HG03025 (cell line): ENCODE data around the gene GNRH2.
"Not testable (repeated sequence)": the region's sequence is repeated elsewhere in the genome, so short reads cannot be mapped to it uniquely, and the experiment has no call there.

ENCODE experiments used
- ATAC-seq: cut with Tn5 transposase; IDR thresholded peaks from one replicate; pipeline ENCODE4 v1.9.1; 2021; ENCODE audit warnings: mild to moderate bottlenecking, moderate library complexity; ENCODE audit not compliant: unreplicated experiment, low FRiP score

GNRH2 gene, protein sequence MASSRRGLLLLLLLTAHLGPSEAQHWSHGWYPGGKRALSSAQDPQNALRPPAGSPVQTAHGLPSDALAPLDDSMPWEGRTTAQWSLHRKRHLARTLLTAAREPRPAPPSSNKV

GRCh38 chr20:3043322-3043721 is at the start of gene GNRH2:
TSS of gene GNRH2 (plus strand) at chr20:3043622. CDS start at chr20:3044415, 793 bp downstream.
- ATAC-seq: no peak

DNA sequence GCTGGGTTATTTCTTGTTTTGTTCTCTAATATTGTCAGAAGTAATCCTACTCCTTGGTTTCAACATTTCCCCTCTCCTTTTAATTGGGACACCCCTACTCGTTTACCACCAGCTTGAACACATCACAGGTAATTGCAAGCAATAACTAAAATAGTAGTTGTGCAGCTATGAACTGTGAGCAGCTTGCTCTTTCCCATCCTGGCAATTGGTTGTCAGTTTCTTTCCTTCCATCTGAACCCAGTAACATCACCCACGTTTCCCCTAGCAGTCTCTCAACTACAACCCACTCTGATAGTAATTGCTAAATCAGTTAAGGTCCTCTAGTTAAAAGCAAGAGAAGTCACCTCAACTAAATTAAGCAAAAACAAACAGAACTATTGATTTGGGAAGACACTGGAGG is 47.6 kb upstream of the GNRH2 start:
- no peak for ATAC-seq

GRCh38 chr20:2998728-2999127 is 44.7 kb upstream of the GNRH2 start:
- ATAC-seq: no peak

DNA sequence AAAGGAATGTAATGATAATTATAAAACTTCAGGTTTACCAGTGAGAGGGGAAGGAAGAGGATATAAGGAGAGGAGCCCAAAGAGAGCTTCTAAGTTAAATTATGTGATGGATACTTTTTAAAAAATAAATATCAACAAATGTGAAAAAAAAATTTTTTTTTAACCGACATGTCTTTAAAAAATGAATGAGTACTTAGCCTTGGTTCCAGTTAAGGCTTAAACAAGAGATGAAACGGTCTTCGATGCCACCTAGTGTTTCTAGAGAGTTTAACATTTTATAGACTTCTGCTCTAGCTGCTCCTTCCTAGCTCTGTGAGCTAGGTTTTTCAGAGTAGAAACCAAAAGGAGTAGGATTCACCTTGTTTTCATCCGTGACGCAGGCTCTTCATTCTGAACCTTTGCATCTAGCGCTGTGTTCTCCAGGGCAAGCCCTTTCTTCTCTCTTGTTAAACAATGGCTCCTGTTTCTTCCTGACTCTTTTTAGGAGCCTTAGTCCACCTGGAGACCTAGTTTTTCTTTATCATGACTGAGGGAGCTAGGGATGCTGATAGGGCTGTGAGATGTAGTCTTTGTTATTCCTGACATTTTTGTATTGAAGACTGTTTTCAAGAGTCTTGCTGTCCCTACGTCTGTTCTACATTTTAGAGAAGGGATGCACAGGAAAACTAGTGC is 42.4 kb upstream of the GNRH2 start:
- no peak for ATAC-seq

DNA sequence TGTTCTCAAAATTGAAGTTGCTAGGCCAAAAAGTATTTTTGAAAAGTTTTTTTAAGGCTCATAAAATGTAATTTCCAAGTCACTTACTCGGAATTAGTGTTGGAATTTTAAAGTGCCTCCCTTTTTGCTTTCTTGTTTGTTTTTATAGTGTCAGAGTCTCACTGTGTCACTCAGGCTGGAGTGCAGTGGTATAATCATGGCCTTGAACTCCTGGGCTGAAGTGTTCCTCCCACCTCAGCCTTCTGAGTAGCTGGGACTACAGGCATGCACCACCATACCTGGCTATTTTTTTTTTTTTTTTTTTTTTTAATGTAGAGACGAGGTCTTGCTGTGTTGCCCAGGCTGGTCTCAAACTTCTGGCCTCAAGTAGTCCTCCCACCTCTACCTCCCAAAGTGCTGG is 40.0 kb upstream of the GNRH2 start:
- no peak for ATAC-seq

GRCh38 chr20:3010985-3011723 is 32.3 kb upstream of the GNRH2 start:
- ATAC-seq: no peak

DNA sequence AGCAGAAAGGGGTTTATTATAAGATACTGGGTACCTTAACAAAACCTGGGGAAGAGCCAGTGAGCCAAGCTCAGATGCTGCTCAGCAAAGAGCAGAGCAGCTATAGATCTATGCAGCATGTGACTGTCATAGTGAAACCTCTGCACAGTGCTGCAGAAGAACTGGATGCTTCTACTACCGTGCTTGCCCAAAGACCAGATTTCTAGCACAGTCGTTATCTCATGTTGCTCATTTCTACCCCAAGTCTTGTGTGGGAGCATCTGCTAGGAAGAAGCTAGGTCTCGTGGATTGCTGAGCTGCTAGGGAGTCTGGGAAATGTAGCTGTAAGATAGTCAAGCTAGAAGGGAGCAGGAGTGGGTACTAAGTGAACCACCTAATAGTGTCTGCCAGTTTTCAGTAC is 31.7 kb upstream of the GNRH2 start:
- ATAC-seq: no peak

DNA sequence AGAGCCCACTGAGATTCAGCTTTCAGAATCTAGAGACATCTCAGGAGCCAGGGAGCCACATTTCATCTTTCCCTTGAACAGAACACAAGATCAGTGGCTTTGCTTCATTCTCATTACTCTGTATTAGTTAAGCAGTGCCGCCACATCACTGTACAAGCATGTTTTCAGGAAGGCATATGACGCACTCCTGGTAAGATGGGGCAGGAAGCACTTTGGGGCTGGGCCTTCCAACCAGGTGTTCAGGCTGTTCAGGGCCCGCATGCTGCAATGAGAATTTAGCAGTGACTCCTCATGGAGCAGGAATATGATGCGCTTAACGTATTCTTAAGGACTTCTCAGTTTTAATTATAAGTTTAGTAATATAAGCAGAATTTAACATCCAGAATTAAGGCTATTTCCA is 29.7 kb upstream of the GNRH2 start:
- ATAC-seq: no peak

GRCh38 chr20:3014179-3014578 is 29.2 kb upstream of the GNRH2 start:
- no peak for ATAC-seq

DNA sequence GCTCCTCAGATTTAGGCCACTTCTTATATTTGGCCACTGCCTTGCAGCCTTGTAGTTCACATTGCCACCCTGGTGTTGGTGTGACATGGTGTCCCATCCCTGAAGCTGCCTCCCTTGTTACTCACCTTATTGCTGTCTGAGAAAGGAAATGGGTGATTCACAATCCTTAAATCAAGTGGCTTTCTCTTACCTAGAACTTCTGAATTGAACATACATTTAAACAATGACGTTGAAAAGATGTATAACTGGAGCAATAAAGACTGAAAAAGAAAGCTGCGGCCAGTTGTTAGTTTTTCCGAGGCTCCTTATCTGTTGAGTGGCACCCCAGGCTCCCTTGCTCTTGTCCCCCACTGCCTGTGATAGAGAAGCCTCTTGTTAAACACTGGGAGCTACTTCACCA is 28.8 kb upstream of the GNRH2 start:
- no peak for ATAC-seq

DNA sequence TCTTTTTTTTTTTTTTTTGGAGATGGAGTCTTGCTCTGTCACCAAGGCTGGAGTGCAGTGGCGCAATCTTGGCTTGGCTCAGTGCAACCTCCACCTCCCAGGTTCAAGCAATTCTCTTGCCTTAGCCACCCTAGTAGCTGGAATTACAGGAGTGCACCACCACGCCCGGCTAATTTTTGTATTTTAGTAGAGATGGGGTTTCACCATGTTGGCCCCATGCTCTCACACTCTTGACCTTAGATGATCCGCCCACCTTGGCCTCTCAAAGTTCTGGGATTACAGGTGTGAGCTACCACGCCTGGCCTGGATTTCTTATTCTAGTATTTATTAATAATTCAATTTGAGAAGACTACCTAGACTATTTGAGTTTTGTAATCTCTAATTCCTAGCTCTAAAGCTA is 28.1 kb upstream of the GNRH2 start:
- ATAC-seq: not testable (repeated sequence)

DNA sequence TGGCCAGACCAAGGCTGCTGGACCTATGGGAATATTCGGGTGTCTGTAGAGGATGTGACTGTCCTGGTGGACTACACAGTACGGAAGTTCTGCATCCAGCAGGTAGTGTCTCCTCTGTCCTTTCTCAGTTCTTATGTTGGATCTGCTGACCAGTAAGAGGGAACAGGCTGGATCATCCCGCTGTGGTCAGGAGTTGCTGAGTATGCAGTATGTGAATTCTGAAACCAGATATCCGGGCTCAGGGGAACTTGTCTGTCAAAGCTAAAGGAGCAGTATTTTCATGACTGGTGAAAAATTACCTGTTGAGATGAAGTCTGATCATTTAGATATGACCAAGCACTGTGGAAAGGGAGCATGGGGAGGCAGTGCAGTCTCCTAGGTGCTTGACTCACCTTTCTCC is 22.1 kb upstream of the GNRH2 start:
- ATAC-seq: no peak

GRCh38 chr20:3021777-3022176 is 21.6 kb upstream of the GNRH2 start:
- no peak for ATAC-seq

- not testable (repeated sequence) for ATAC-seq
Measured at GRCh38 chr20:3022559-3023490, 20.6 kb upstream of the GNRH2 start.

DNA sequence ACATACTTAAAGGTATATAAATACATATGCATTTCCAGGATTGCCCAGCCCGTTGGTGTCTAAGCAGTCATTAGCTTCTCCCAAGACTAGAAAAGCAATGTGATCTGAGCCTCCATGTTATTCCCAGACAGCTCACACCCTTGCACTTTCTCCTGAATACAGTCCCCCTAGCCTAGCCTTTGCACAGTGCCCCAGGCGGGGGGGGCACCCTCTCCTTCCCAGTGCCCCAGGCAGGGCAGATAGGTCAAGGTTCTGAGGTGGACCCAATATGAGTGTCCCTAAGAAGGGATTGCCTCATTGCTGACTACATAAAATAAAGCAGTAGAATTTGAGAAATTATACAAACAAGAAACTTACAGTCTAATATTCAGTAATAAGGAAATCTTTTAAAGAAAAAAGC is 15.4 kb upstream of the GNRH2 start:
- ATAC-seq: no peak

- ATAC-seq: no peak
Measured at GRCh38 chr20:3031524-3032147, 11.8 kb upstream of the GNRH2 start.

GRCh38 chr20:3032624-3033023 is 10.8 kb upstream of the GNRH2 start:
- no peak for ATAC-seq

DNA sequence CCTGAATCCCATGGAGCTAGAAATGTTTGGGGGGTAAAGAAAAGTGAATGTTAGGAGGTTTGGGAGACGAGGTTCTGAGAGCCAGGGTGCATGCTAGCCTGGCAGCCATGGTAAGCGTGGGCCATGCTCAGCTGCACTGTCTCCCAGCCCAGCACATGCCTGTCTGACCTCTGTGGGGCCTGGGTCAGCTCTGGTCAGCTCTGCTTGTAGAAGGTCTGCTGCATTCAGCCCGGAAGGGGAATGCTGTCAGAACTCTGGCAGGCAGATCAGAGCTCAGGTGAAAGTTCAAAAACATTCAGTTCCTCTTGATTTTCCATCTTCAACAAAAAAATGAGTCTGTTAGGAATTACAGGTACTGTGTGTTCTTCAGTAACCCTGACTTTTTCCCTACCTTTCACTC is 5.8 kb upstream of the GNRH2 start:
- no peak for ATAC-seq

DNA sequence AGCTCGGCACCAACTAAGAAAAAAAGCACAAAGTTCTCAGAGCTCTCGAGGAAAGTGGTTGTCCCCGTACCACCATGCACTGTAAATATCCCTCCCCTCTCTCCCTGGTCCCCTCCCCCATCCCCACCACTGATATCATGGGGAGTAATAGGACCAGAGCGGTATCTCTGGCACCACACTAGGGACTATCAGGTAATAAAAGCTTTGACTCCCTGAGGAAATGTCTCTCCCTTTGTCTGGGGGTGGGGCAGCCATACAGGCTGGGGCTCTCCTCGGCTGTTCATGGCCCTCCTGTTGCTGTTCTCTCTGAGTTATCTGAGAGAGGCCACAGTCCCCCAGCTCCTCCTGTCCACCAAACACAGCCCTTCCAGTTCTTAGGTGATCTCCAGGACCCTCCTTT is 5.0 kb upstream of the GNRH2 start:
- ATAC-seq: no peak

- no peak for ATAC-seq
Measured at GRCh38 chr20:3039426-3039825, 4.0 kb upstream of the GNRH2 start.

- ATAC-seq: no peak
Measured at GRCh38 chr20:3040086-3040485, 3.3 kb upstream of the GNRH2 start.
